GM18502 (cell line): ENCODE data around the gene ZXDB.
"Not testable (repeated sequence)": the region's sequence is repeated elsewhere in the genome, so short reads cannot be mapped to it uniquely, and the experiment has no call there.

ENCODE experiments used
- ATAC-seq: cut with Tn5 transposase; IDR thresholded peaks from one replicate; pipeline ENCODE4 v1.9.1; 2021; ENCODE audit warnings: mild to moderate bottlenecking; ENCODE audit not compliant: unreplicated experiment, poor library complexity

The ZXDB gene

DNA sequence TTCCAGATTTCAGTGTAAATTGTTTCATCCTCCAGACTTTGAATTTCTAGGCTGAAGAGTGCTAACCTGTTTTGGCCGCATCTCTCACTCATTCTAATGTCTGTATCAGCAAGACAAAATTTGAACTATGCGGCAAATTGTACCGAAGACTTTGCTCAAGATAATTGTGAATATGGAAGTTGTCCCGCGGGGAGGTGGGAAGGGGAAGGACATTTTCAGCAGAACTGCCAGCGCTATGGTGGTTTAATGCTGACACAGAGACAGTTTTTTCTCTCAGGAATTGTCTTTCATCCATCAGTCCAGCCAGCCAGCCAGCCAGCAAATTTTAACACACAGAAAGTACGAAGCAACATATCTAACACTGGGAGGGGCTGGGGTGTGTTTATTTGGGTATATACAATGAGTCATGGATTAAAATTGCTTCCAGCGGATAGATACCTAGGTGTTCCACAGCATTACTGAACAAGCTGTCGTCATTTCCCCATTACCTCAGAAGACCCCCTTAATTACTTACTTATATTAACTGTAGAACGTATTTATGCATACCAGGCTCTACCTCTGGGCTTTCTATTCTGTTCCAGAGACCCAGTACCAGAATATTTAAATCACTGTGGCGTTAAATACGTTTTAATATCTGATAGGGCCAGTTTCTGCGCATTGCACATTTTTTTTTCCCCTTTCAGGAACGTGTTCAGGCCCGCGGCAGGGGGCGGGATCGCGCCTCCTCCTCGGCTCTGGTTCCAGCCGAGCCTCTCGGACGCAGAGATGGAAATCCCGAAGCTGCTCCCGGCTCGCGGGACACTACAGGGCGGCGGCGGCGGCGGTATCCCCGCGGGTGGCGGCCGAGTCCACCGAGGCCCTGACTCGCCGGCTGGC is at the start of gene ZXDB:
Gene ZXDB (plus strand): TSS at position 728 of the 876 bp plus-strand sequence. CDS start 38 bp downstream, at position 766.
- peak; percentile 57 for ATAC-seq

DNA sequence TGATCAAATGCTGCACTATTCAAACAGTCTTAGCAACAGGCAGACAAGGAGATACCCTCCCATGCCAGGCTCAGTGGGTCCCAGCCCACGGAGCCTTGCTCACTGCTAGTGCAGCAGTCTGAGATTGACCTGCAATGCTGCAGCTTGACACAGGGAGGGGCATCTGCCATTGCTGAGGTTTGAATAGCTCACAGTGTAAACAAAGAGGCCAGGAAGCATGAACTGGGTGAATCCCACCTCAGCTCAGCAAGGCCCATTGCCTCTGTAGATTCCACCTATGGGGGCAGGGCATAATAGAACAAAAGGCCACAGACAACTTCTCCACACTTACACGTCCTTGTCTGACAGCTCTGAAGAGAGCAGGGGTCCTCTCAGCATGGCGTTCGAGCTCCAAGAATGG is 26.6 kb upstream of the ZXDB start:
- ATAC-seq, result no peak

DNA sequence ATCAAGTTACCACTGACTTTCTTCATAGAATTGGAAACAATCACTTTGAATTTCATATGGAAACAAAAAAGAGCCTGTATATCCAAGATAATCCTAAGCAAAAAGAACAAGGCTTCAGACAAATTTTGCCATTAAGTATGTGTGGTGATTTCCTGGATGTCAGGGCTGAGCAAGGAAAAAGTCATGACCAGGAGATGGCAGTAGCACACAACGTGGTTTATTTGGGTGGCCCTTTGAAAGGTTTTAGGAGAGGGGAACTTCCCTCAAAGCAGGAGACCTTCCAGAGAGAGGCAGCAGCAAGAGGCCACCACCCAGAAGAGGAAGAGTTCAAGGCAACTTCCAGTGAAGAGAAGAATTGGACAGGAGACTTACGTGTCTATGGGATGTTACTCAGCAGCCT is 18.1 kb upstream of the ZXDB start:
- ATAC-seq, result peak; percentile 78

DNA sequence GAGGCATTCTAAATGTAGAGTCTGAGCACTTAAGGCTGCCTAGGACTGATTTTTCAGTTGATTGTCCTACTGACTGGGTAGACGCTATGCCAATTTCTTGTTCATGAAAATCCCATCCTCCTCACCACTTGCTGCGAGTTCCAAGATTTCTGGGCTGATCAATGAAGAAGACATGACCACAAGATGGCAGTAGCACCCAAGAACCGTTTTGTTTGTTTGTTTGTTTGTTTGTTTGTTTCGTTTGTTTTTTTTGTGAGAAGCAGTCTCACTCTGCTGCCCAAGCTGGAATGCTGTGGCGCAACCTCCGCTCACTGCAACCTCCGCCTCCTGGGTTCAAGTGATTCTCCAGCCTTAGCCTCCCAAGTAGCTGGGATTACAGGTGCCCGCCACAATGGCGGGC is 8.9 kb upstream of the ZXDB start:
- not testable (repeated sequence) for ATAC-seq

DNA sequence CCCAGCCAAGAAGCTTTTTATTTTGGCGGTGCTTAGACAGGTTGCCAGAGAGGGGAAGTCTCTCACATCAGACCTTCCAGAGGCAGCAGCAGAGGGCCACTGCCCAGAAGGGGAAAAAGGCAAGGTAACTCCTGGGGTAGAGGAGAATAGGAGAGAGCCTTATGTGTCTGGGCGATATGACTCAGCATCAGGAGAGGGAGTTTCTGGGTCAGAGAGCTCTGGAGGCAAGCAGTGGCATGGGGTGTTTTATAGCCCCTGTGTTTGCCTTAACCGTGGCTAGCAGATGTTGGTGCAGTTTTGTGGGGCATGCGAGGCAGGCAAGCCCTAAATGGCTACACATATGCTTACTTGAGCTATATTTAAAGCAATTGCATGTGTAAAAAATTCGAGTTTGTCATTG is 8.3 kb upstream of the ZXDB start:
- no peak for ATAC-seq

DNA sequence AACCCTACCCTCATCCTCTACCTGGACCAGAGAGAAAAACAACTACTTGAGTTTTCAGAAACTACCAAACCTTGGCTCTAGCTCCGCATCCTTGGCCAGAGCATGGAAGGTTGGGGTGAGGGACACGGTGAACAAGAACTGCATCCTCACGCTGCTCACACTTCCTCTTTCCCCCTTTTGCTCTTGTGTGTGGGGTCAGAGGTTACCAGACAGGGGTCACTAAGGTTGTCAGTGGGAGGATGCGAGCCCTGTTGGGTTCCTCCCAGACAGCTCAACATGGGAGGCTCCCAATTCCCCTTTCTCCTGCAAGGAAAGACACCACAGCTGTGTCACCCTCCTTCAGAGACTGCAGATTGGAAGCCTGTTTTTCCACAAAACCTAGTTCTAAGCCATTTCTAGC is 5.5 kb upstream of the ZXDB start:
- no peak for ATAC-seq

DNA sequence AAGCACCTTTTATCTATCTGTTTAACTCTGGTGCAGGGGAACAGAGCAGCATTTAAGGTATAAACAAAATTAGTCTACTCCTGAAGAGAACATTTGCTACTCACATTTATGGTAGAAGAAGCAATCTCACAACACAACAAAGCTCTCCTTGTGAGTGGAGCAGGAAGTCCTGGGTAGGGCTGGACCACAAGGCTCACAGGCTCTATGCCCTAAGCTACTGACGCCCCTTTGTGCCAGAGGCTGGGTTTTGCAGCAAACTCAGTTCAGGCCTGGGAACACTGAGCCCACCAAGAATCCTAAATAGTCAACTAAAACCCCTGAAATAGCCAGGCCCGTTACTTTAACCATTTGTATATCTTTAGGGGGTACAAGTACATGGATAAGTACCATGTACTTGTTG is 4.7 kb upstream of the ZXDB start:
- ATAC-seq, result no peak

DNA sequence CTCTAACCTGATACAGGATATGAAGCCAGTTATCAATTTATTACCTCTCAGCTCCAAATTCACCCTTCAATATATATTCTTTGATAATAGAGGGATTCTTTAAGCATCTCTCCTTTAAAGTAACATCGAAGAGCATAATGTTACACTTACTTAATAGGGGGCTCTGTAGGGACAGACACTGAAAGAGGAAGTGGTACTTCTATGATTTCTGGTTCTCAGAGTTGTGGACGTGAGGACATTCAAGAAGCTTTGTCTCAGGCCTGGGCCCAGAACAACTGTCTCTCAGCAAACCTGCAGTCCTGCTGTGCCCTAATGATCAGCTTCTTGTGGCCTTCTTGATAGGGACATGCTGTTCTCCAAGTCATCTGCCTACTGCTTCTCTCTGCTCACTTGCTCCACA is 4.2 kb upstream of the ZXDB start:
- ATAC-seq, result peak; percentile 44

DNA sequence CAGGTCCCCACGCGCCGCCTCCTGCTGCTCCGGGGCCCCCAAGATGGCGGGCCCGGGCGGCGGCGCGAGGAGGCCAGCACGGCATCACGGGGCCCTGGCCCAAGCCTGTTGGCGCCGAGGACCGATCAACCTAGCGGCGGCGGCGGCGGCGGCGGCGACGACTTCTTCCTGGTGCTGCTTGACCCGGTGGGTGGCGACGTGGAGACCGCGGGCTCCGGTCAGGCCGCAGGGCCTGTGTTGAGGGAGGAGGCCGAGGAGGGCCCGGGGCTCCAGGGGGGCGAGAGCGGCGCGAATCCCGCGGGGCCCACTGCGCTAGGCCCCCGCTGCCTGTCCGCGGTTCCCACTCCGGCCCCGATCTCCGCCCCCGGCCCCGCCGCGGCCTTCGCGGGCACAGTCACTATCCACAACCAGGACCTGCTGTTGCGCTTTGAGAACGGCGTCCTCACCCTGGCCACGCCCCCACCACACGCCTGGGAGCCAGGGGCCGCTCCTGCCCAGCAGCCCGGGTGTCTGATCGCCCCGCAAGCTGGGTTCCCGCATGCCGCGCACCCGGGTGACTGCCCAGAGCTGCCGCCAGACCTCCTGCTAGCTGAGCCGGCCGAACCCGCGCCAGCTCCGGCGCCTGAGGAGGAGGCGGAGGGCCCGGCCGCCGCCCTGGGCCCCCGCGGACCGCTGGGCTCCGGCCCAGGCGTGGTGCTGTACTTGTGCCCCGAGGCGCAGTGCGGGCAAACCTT is 516 bp downstream of the ZXDB start:
- peak; percentile 75 for ATAC-seq

DNA sequence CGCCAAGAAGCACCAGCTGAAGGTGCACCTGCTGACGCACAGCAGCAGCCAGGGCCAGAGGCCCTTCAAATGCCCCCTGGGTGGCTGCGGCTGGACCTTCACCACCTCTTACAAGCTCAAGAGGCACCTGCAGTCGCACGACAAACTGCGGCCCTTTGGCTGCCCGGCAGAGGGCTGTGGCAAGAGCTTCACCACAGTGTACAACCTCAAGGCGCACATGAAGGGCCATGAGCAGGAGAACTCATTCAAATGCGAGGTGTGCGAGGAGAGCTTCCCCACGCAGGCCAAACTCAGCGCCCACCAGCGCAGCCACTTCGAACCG is 1.0 kb downstream of the ZXDB start:
- ATAC-seq, result peak; percentile 62

DNA sequence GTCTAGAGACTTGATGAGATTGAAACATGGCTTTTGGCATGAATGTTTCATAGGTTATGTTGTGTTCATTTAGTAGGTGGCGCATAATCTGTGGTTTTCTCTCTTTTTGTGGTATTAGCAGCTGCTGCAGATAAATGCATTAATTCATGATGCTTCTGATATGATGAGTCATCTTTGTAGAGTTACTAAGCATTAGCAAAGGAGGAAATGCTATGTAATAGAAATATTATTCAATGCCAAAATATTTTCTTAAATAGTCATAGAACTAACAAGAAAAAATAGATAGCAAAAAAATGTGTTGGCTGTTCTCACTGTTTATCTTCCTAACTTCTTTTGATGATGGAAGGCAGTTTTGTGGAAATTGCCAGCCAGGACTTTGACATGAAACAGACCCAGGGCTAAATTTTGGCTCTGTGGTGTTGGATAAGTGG is 3.6 kb downstream of the ZXDB start:
- no peak for ATAC-seq

DNA sequence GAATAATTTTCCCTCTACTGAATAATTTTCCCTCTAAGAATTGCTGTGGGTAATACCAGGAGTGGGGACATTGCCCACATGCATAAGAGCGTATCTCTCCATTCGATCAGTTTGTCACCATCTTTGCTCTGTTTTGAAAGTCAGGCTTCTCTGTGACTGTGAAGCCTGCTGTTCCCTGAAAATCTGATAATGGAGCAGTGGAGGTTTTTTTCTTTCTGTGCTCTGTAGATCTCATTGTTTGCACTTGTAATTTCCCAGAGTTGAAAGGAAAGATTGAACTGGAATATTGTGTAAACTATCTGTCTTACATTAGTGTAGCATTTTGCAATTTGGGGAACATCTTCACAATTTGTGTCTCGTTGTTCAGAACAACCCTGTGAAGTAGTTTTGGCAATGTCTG is 4.3 kb downstream of the ZXDB start:
- no peak for ATAC-seq

DNA sequence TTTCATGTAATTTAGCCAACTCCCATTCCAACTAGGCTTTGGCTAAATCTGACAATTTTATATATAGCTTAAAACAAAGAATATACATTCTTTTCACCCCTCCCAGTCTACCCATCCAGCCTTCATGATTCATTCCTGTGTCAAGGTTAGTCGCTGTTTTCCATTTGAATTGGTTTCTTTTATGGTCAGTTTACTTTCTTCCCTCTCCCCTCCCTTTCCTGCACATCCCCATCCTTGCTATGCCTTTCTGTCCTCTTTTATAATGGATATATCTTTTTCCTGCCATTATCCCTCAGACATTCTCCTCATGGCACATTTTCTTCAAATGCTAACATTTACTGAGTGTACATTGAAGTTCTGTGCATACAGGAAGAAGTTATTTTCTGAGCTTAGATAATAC is 4.7 kb downstream of the ZXDB start:
- no peak for ATAC-seq

DNA sequence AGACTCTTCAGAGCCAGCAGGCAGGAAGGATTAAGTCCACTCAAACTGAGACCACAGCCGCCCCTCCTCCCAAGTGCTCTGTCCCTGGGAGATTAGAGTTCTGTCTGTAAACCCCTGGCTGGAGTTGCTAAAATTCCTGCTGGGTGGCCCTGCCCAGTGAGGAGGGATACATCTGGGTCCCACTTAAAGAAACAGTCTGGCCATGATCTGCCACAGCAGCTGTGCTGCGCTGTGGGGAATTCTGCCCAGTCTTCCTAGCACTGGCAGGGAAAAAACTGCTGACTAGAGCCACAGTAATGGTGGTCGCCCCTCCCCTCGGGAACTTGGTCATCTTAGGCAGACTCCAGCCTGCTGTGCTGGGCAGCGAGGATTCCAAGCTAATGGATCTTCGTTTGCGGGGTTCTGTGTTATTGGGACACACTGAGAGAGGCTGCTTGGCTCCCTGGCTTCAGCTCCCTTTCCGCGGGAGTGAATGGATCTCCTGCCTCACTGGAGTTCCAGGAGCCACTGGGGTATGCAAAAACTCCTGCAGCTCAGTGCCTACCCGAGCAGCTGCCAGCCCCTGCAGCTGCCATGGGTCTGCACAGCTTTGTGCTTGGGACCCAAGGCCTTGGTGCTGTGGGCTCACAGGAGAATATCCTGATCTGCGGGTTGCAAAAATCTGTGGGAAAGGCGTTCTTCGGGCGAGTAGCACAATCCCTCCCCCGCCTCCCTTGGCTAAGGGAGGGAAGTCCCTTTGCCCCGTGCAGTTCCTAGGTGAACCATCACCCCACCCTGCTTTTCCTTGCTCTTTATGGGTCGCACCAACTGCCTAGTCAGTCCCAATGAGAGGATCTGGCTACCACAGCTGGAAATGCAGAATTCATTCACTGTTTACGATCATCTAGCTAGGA is 15.7 kb downstream of the ZXDB start:
- ATAC-seq, result no peak

DNA sequence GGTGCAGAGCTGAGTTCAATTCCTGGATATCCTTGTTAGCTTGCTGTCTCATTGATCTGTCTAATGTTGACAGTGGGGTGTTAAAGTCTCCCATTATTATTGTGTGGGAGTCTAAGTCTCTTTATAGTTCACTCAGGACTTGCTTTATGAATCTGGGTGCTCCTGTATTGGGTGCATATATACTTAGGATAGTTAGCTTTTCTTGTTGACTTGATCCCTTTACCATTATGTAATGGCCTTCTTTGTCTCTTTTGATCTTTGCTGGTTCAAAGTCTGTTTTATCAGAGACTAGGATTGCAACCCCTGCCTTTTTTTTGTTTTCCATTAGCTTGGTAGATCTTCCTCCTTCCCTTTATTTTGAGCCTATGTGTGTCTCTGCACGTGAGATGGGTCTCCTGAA is 21.5 kb downstream of the ZXDB start:
- ATAC-seq, result not testable (repeated sequence)

DNA sequence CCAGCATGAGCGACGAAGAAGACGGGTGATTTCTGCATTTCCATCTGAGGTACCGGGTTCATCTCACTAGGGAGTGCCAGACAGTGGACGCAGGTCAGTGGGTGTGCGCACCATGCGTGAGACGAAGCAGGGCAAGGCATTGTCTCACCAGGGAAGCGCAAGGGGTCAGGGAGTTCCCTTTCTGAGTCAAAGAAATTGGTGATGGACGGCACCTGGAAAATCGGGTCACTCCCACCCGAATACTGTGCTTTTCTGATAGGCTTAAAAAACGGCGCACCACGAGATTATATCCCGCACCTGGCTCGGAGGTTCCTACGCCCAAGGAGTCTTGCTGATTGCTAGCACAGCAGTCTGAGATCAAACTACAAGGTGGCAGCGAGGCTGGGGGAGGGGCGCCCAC is 37.6 kb downstream of the ZXDB start:
- not testable (repeated sequence) for ATAC-seq

DNA sequence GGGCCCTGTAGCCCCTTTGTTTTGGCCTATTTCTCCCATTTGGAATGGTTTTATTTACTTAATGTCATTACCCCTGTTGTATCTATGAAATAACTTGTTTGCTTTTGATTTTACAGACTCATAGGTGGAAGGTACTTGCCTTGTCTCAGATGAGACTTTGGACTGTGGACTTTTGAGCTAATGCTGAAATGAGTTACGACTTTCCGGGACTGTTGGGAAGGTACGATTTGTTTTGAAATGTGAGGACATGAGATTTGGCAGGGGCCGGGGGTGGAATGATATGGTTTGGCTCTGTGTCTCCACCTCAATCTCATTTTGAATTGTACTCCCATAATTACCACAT is 48.8 kb downstream of the ZXDB start:
- ATAC-seq, result no peak

DNA sequence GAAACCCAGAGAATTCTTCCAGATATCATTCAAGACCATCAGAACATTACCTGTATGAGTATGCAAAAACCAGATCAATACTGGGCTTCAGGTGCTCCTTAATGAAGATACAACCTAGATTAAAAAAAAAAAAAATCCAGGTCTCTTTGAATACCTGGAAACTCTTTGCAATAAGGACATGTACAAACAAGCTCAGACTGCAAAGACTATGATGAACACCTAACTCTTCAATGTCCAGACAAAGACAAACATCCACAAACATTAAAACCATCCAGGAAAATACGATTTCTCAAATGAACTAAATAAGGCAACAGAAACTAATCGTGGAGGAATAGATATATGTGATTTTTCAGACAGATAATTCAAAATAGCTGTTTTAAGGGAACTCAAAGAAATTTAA is 49.5 kb downstream of the ZXDB start:
- ATAC-seq, result no peak

DNA sequence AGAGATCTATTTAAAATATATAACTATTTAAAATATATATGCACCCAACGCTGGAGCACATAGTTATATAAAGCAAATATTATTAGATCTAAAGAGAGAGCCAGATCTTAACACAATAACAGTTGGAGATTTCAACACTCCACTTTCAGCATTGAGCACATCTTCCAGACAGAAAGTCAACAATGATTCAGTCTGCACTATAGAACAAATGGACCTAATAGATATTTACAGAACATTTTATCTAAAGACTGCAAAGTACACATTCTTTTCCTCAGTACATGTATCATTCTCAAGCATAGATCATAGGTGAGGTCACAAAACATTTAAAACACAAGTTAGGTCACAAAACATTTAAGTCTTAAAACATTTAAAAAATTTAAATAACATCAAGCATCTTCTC is 51.9 kb downstream of the ZXDB start:
- ATAC-seq, result no peak

DNA sequence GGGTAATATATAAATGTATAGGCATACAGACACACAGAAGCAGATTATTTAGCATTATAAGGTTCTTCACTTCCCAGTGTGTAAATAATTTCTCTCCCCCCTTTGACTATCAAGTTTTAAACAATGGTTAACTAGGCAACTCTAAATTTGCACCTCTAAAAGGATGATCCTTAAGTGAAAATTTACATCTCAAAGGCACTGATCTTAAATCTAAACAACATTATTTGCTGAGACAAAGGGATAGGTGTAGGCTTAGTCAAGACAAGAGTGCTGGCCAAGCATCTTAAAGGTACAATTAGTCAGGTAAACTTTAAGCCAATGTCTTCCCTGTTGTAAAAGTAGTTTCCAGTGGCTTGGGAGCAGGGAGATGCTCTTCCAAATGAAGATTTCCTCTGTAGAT is 55.2 kb downstream of the ZXDB start:
- ATAC-seq, result no peak
